Coronary artery (tissue), 2 donors: ENCODE data around the gene EGFLAM.

Source experiments
- DNase-seq: peaks from one replicate; pipeline ENCODE4 v3.0.0-alpha.2; 2017; ENCODE audit warnings: low spot score
- H3K27ac ChIP-seq, 2 donors: fragments of 200-600 bp; sonication (generic); one replicate each; pipeline ENCODE4 v1.5.1; 2016 to 2019
- H3K4me3 ChIP-seq: fragments of 200-600 bp; sonication (generic); 2 replicates; pipeline ENCODE4 v1.5.1; 2016; ENCODE audit warnings: mild to moderate bottlenecking, moderate library complexity
- CTCF ChIP-seq: fragments of 200-600 bp; sonication (generic); IDR thresholded peaks from one replicate; pipeline ENCODE4 v1.5.1; 2019; ENCODE audit warnings: antibody characterized with exemption

EGFLAM gene

DNA sequence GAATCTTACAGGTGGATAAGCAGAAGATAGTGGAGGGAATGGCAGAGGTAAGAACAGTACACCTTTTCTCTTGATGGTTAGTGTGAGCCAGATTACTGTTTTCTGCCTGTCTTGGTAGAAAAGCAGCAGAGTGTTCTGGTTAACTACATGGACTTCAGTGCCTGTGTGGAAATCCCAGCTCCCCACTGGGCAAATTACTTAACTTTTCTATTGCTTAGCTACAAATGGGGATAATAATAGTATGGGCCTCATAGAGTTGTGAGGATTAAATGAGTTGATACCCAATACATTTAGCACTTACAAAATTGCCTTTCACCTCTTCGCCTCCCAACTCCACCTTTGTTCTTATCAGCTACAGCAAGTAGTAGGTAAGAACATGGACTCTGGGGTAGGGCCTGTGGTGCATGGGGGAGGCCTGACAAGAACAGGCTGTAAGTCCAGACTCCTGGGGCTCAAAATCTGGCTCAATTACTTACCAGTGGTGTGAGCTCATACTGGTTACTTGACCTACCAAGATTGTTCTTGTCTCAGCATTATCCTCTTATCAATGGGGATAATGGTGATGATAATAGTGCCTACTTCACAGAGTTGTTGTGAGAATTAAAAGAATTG is 173.0 kb downstream of the EGFLAM start:
- TF ChIP-seq CTCF, result no peak
- Histone ChIP-seq H3K4me3 (no peak overlapping the region), H3K27ac (no peak overlapping the region)
- no peak for DNase-seq

GRCh38 chr5:38433160-38433861 is 175.0 kb downstream of the EGFLAM start:
- DNase-seq, result peak; percentile 35
- no peak for TF ChIP-seq CTCF
- peak overlapping the region; percentile 50 to 74 for H3K27ac ChIP-seq

GRCh38 chr5:38434966-38435705 is 176.8 kb downstream of the EGFLAM start:
- no peak for DNase-seq
- H3K4me3 ChIP-seq, result no peak overlapping the region
- TF ChIP-seq CTCF, result no peak
- peak overlapping the region; percentile 41 to 74 for H3K27ac ChIP-seq

More at GRCh38 chr5:38433160-38433861, 175.0 kb downstream of the EGFLAM start:
- no peak overlapping the region for H3K4me3 ChIP-seq

GRCh38 chr5:38438757-38439156 is 180.4 kb downstream of the EGFLAM start:
- Histone ChIP-seq H3K27ac (no peak overlapping the region), H3K4me3 (no peak overlapping the region)
- TF ChIP-seq CTCF, result no peak
- no peak for DNase-seq

GRCh38 chr5:38441453-38442246 is 183.3 kb downstream of the EGFLAM start:
- peak; percentile 88 for DNase-seq
- no peak overlapping the region for H3K4me3 ChIP-seq
- TF ChIP-seq CTCF, result peak; percentile 95
- H3K27ac ChIP-seq, result no peak overlapping the region

GRCh38 chr5:38442247-38442573 is 183.9 kb downstream of the EGFLAM start:
- no peak overlapping the region for H3K4me3 ChIP-seq
- no peak for TF ChIP-seq CTCF
- no peak for DNase-seq
- no peak overlapping the region for H3K27ac ChIP-seq
